GM08714 (cell line): ENCODE measurements around the gene PRSS2.

Source experiments
- H3K4me3 ChIP-seq: fragments of 200-500 bp; sonication (Bioruptor generic); 2 replicates; pipeline ENCODE4 v1.5.1; 2014; ENCODE audit warnings: mild to moderate bottlenecking, low read length, inconsistent platforms
- ZNF274 ChIP-seq: IDR thresholded peaks from 2 replicates; pipeline ENCODE4 v1.6.1; 2012; ENCODE audit warnings: mild to moderate bottlenecking, low read depth, low read length

PRSS2 gene

DNA sequence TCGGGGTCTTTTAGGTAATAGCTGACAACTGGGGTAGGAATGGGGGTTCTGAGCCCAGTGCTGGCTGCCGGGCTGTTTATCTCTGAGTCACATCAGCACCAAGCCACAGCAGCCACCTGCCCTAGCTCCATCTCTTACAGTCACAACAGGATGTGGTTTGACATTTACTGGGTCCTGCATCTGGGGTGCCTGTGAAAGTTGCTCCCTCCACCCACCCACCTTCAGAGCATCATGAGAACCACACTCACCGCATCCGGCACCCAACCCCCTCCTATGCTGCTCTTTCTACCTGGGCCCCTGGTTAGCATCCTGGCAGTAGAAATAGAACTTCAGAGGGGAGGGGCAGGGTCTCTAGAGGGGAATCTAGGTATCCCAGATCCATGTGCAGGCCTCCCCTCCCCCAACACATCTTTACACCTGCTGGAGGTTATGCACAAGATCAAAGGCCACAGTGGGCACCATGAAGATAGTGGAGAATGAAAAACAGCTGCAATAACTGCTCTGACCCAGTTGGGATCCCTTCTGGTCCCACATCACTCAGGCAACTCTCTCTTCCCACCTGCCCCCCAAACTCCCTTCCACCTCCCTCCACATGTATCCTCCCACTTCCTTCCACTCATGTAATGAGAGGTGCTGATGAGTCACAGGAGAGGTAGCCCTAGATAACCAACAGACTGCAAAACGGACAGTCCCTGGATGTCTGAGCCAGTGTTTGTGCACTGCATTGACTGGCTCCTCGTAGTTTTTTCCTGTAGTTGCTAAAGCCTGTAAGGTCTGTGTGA is 38.2 kb downstream of the PRSS2 start:
- TF ChIP-seq ZNF274, result no peak
- no peak overlapping the region; the same call in 1 of the 2 replicates for H3K4me3 ChIP-seq

DNA sequence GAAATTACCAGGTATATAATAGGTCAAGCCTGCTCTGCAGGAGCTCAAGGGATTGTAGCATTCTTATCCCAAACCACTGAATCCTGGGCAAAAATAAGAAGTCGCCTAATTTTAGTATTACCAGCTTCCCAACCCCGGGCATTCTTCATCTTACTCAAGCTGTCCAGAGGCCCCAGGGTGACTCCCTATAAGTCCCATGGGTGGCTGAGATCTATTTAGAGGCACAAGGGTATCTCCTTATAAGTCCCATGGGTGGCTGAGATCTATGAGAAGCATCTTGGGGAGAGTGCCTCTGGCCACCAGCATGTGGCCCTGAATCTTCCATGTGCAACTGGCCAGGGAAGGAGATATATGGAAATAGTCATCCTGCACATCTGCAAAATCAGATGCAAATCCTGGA is 38.9 kb downstream of the PRSS2 start:
- TF ChIP-seq ZNF274, result no peak
- H3K4me3 ChIP-seq, result peak overlapping the region; percentile 22; the same call in 1 of the 2 replicates

DNA sequence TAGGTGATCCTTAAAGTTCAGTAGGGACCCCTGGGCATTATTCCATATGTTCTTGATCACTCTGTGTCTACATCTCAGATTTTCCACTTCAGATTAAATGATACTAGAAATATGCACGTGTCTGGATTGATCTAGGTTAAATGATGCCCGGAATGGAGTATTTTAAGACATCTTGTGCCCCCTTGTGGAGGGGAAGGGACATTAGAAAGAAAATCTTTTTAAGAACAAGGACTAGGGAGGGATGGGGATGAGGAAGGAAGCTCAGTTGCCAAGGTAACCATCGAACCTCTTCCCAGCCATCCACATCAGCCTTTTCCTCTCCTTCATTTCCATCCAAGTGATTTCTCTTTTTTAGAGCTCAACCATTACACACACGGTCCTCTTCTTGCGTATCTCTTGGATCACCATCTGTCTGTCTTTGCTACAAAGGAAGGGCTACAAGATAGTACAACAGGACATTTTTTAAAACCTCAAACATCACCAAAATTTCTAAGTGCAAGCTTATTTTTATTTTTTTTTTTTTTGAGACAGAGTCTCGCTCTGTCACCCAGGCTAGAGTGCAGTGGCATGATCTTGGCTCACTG is 40.5 kb downstream of the PRSS2 start:
- no peak overlapping the region for H3K4me3 ChIP-seq
- TF ChIP-seq ZNF274, result no peak

DNA sequence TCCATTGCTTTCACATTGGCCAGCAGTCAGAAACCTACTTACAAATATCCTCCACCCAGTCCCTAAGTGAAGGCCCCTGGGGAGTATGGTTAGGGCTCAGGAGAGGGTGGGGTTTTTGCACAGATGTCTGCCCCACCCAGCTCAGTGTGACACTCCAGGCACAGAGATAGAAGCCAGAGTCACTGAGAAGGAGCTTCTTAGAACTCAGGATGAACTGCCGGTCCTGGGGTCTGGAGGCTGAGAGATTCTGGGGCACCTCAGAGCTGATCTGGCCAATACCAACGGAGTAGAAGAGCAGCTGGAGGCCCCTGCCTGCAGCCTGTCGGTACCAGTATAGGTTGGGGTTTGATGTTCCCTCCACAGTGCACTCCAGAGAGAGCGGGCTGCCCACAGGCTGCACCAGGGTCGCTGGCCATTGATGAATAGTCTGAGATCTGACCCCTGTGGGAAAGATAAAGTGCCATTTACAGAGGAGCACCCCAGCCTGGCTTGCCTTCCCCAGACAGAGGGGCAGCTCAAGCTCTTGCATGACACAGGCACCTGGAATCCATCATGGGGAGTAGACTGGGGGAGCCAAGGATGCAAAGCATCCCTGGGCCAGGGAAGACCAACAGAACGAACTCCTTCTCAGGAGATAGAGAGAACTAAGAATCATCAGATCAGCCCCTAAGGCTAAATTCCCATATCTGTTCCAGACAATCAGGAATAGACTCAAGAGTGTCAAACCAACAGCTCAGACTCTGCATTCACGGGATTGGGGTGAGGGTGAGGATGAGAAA is 41.9 kb downstream of the PRSS2 start:
- no peak overlapping the region for H3K4me3 ChIP-seq
- TF ChIP-seq ZNF274, result no peak

DNA sequence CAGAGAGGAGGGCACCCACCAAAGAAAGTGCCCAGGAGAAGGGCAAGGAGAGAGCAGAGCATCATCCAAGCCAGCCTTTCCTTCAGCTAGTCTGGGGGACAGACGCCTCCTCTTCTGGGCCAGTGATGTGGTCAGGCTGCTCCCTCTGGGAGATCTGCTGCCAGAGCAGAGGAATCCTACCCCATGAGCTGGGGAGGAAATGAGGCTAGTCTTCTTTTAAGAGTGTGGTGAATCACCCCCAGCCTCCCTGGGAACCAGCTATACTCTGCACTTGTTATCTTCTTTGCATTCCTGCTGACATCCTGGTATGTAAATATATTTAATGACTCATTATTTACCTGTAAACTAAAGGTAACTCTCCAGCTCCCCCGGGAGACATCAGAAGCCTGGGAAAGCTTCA is 42.5 kb downstream of the PRSS2 start:
- no peak overlapping the region for H3K4me3 ChIP-seq
- TF ChIP-seq ZNF274, result no peak

DNA sequence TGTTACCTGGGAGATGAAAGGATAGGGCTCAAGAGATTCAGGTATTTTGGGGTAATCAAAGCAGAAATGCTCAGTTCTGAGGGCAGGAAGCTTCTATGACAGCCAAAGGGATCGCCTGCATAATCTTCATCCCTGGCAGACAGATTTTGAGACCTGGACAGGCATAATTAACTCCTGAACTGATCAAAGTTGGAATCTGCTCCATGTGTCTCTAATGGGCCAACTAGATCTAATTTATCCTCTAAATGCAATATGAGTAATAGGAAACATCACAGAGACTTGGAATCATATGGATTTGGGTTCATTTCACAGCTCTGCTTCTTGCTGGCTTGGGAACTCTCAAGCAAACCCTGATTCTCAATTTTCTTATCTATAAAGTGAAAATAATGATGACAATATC is 42.9 kb downstream of the PRSS2 start:
- H3K4me3 ChIP-seq, result no peak overlapping the region
- no peak for TF ChIP-seq ZNF274

DNA sequence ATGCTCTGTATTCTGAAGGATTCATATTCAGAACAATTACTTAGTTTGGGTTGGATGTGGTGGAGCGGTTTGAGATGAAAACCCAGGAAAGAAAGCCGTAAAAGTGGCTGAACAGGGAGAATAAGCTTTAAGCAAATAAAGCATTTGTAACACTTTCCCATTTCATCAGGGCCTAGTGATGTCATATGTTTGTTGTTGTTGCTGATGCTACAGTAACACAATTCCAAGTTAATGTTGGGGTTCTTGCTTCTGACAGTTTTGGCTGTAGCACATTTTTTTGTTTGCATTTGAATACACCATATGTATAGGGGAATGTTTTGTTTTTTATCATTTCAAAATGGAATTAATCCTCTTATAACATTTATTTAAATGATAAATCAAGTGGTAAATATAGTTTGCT is 43.7 kb downstream of the PRSS2 start:
- no peak overlapping the region for H3K4me3 ChIP-seq
- no peak for TF ChIP-seq ZNF274

DNA sequence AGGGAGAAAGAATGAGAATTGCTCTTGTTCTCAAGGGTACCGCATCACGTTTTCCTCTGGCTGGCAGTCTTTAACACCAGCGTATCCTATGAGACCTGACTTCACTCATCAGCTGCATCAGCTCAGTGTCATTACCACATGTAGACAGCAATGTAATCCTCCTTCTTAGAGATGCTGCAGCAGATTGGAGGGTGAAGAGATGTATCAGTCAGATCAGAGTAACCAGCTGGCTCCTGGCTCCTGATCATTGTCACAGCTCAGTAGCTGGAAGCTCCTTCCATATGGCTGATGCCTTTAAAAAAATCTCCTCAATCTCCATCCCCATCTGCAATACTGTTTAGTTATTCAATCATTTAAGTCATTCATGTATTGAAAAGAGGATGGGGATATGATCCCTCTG is 44.4 kb downstream of the PRSS2 start:
- TF ChIP-seq ZNF274, result no peak
- H3K4me3 ChIP-seq, result no peak overlapping the region

DNA sequence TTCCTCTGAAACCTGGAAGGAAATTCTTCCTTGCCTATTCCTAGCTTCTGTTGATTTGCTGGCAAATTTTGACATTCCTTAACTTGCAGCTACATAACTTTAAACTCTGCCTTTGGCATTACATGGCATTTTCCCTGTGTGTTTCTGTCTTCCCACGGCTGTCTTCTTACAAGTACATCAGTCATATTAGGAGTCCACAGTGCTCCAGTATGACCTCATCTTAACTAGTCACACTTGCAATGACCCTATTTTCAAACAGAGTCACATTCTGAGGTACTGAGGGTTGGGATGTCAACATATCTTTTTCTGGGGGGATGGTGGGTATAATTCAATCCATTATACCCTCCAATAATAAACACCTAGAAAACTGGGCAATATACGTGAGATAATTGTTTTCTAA is 46.7 kb downstream of the PRSS2 start:
- TF ChIP-seq ZNF274, result no peak

DNA sequence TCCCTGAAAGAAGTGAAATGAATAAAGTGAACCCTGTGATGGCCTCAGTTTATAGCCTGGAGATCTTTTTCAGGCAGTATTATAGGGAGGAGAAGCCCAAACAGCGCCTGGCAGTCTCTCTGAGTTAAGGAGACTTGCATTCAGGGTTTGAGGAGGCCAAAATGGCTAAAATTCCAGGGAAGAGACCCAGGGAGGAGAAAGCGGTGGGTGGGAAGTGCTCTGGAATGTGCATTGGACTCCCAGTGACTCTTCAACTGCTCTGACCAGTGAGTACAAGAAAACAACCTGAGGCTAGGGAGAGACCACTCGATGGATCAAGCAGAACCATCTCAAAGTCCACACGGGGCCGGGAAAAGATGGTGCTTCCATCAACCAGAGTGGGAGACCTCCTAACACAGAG is 48.8 kb downstream of the PRSS2 start:
- H3K4me3 ChIP-seq, result no peak overlapping the region
- TF ChIP-seq ZNF274, result no peak

More for the DNA sequence above, 46.7 kb downstream of the PRSS2 start:
- no peak overlapping the region for H3K4me3 ChIP-seq

DNA sequence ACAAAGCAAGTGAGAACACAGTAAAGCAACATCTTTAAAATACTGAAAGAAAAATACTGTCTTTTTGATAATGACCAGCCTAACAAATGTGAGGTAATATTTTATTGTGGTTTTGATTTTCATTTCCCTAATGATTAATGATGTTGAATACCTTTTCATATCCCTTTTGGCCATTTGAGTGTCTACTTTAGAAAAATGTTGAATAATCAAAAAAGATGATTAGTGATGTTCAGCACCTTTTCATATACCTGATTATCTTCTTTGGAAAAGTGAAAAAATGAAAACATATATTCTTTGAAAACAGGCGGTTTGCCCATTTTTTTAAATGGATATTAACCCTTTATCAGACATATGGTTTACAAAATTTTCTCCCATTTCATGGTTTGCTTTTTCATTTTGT is 51.9 kb downstream of the PRSS2 start:
- TF ChIP-seq ZNF274, result no peak
- H3K4me3 ChIP-seq, result no peak overlapping the region
